Measurements from ENCODE around the gene WDFY2.

GRCh38 chr13:51772105-51772455 lies 187.8 kb downstream of the WDFY2 start:
- TF ChIP-seq CTCF (conservative IDR thresholded peaks at IDR 0.05 in 1 of 2, IDR thresholded peaks at IDR 0.05 in 1 of 2; ENCODE audit: extremely low read depth in 1 of 2, insufficient read depth in 1 of 2, low read depth in 1 of 2, low read length in 2 of 2), result no peak
- TF ChIP-seq EZH2 (IDR thresholded peaks at IDR 0.05; ENCODE audit: borderline replicate concordance, low read length), result no peak

Measured in mammary epithelial cell (primary cell).